ENCODE data around the gene DMXL1. TPM values are rescaled to one million over a fixed set of nuclear protein-coding genes. Genes with fewer than 3 reads are reported as not detected.
A peak's percentile ranks its signal among the peaks of the same experiment; 100 is the strongest.

Gene DMXL1
- total RNA-seq, 3 donors from 2014 or later (not counting 1 experiment from before 2014, with no cell fraction given) = 36.7 to 43.0 (median 39.9) TPM

DNA sequence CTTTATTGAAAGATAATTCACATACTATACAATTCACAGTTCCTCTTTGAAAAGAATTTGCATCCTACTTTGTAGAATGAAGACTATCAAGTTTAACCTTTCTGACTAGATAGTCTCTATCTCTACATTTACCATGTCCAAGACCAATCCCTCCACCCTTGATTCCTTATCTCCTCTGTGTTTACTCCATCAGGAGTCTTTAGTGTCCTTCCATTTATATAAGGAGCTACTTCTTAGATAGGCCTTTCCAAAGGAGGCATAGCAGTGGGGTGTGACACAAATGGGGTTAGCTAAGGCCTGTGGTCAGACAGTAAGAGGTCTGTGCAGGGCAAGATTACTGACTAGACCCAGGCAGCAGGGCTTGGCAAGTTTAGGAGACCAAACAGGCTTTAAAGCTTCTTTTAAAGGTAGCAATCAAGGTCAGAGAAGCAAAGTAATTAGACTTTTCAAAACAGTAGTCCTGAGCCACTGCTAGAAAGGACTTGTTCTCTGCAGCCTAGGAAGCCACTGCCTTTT lies 11.1 kb upstream of the DMXL1 start:
- no peaks in the 10 kb centered on the region for H3K9me3 Mint-ChIP-seq
- Histone ChIP-seq H3K4me3 (ENCODE audit: low read length) (no peak overlapping the region), H3K4me1 (ENCODE audit: control insufficient read depth, insufficient read depth, low read length) (no peaks in the 10 kb centered on the region), H3K27me3 (ENCODE audit: control insufficient read depth, insufficient read depth, low read length) (no peaks in the 10 kb centered on the region), H3K27ac (ENCODE audit: low read length) (no peak overlapping the region), H3K36me3 (ENCODE audit: control insufficient read depth, insufficient read depth, low read length) (no peaks in the 10 kb centered on the region), H3K9me3 (ENCODE audit: control insufficient read depth, insufficient read depth, low read length) (no peaks in the 10 kb centered on the region)
- H3K4me1 Mint-ChIP-seq = peaks cover 6 to 10% of the 10 kb centered on the region in 2 donors
- H3K36me3 Mint-ChIP-seq = no peaks in the 10 kb centered on the region
- H3K4me3 Mint-ChIP-seq = no peak overlapping the region
- TF ChIP-seq, protein P1, sequence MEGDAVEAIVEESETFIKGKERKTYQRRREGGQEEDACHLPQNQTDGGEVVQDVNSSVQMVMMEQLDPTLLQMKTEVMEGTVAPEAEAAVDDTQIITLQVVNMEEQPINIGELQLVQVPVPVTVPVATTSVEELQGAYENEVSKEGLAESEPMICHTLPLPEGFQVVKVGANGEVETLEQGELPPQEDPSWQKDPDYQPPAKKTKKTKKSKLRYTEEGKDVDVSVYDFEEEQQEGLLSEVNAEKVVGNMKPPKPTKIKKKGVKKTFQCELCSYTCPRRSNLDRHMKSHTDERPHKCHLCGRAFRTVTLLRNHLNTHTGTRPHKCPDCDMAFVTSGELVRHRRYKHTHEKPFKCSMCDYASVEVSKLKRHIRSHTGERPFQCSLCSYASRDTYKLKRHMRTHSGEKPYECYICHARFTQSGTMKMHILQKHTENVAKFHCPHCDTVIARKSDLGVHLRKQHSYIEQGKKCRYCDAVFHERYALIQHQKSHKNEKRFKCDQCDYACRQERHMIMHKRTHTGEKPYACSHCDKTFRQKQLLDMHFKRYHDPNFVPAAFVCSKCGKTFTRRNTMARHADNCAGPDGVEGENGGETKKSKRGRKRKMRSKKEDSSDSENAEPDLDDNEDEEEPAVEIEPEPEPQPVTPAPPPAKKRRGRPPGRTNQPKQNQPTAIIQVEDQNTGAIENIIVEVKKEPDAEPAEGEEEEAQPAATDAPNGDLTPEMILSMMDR (IDR thresholded peaks at IDR 0.05) = no peak
- no peaks in the 10 kb centered on the region for H3K27me3 Mint-ChIP-seq (ENCODE audit: low read depth in 2 of 2)
- intact Hi-C loops (cut with micrococcal nuclease) = no loop called here
- no peak overlapping the region for H3K27ac Mint-ChIP-seq
- DNase-seq (no peak), ATAC-seq (no peak)

DNA sequence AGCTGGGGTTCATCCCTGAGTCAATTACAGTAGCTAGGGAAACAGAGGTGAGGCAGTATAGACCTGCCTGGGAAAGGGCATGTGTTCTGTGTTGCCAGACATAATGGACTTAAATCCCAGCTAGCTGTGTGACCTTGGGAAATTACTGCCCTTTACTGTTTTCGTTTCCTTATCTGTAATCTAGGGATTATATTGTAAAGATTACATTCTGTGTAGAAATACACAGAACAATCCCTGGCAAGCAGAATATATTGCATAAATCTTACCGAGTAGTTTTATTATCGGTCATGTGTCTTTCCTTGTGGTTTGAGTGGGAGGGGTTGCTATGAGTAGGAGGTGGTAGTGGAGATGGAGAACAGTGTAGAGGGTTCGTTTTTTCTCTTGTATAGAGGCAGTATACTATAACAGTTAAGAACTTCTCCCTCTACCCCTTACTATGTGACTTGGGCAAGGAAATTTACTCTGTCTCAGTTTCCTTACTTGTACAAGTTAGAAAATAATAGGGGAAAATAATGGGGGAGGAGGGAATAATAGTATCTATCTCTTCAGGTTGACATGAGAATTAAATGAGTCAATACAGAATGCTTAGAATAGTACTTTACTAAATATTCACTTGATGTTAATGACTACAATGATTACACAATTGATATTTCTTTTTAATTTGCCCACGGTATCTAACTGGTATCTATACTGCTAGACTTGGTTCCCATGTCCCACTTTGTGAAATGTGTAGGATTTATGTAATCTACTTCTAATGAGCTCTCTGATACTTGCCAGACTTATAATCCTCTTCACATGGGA lies 7.1 kb upstream of the DMXL1 start:
- H3K27ac ChIP-seq (ENCODE audit: low read length) = no peak overlapping the region
- ATAC-seq (peak; percentile 53 to 67 (median 54)), DNase-seq (no peak)
- H3K9me3 ChIP-seq (ENCODE audit: control insufficient read depth, insufficient read depth, low read length) = no peaks in the 10 kb centered on the region
- no peak overlapping the region for H3K4me3 ChIP-seq (ENCODE audit: low read length)
- Mint-ChIP-seq H3K9me3 (no peaks in the 10 kb centered on the region), H3K4me1 (peaks cover 6 to 10% of the 10 kb centered on the region in 2 donors), H3K4me3 (no peak overlapping the region), H3K36me3 (no peaks in the 10 kb centered on the region), H3K27ac (no peak overlapping the region), H3K27me3 (ENCODE audit: low read depth in 2 of 2) (no peaks in the 10 kb centered on the region)
- intact Hi-C loops (cut with micrococcal nuclease) = no loop called here
- H3K27me3 ChIP-seq (ENCODE audit: control insufficient read depth, insufficient read depth, low read length) = no peaks in the 10 kb centered on the region
- 39% methylated on average over 3 of the region's 5 CpGs for WGBS (ENCODE audit: insufficient coverage)
- TF ChIP-seq, protein P1 (IDR thresholded peaks at IDR 0.05) = no peak
- H3K36me3 ChIP-seq (ENCODE audit: control insufficient read depth, insufficient read depth, low read length) = no peaks in the 10 kb centered on the region
- no peaks in the 10 kb centered on the region for H3K4me1 ChIP-seq (ENCODE audit: control insufficient read depth, insufficient read depth, low read length)

DNA sequence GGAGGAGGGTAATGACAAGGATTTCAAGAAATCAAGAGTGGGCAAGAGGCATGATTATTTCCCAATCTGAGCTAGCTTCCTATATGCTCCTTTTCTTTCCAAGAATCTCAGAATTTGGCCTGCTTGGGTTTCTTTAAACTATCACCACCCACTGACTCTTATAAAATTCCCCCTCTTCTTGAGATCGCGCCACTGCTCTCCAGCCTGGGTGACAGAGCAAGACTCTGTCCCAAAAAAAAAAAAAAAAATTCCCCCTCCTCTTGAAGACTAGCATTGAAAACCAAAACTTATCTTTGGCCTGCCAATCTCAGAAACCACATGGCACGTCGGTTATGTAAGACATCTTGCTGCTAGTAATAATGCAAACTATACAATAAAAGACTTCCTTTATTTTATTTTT lies 3.4 kb upstream of the DMXL1 start:
- Histone ChIP-seq H3K36me3 (ENCODE audit: control insufficient read depth, insufficient read depth, low read length) (no peaks in the 10 kb centered on the region), H3K27ac (ENCODE audit: low read length) (no peak overlapping the region), H3K9me3 (ENCODE audit: control insufficient read depth, insufficient read depth, low read length) (no peaks in the 10 kb centered on the region), H3K27me3 (ENCODE audit: control insufficient read depth, insufficient read depth, low read length) (no peaks in the 10 kb centered on the region), H3K4me1 (ENCODE audit: control insufficient read depth, insufficient read depth, low read length) (peaks cover 12% of the 10 kb centered on the region), H3K4me3 (ENCODE audit: low read length) (no peak overlapping the region)
- 89% methylated on average over 2 of the region's 4 CpGs for WGBS (ENCODE audit: insufficient coverage)
- TF ChIP-seq, protein P1 (IDR thresholded peaks at IDR 0.05) = no peak
- no peak for ATAC-seq
- peaks cover 22 to 23% of the 10 kb centered on the region in 2 donors for H3K4me1 Mint-ChIP-seq
- DNase-seq = no peak
- H3K4me3 Mint-ChIP-seq = no peak overlapping the region
- no peaks in the 10 kb centered on the region for H3K27me3 Mint-ChIP-seq (ENCODE audit: low read depth in 2 of 2)
- no peaks in the 10 kb centered on the region for H3K9me3 Mint-ChIP-seq
- no peaks in the 10 kb centered on the region for H3K36me3 Mint-ChIP-seq
- intact Hi-C loops (cut with micrococcal nuclease) = no loop called here
- H3K27ac Mint-ChIP-seq = no peak overlapping the region

DNA sequence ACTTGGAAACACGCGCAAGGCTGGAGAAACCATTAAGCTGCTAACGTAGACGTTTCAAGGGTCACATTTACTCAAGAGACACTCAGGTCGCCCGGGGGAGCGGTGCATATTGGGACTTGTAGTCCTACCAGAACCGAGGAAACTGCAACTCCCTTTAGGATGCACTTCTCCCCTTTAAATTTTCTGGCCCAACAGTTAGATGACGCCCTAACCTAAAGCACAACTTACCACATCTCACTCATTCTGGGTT lies 384 bp upstream of the DMXL1 start:
- peaks cover 19% of the 10 kb centered on the region for H3K4me1 ChIP-seq (ENCODE audit: control insufficient read depth, insufficient read depth, low read length)
- Mint-ChIP-seq H3K27ac (peak overlapping the region; percentile 98 to 100), H3K9me3 (no peaks in the 10 kb centered on the region), H3K4me1 (peaks cover 36 to 38% of the 10 kb centered on the region in 2 donors), H3K4me3 (peak overlapping the region; percentile 100), H3K27me3 (ENCODE audit: low read depth in 2 of 2) (no peaks in the 10 kb centered on the region), H3K36me3 (no peaks in the 10 kb centered on the region)
- H3K27me3 ChIP-seq (ENCODE audit: control insufficient read depth, insufficient read depth, low read length) = no peaks in the 10 kb centered on the region
- DNase-seq = no peak
- peak overlapping the region; percentile 79 for H3K4me3 ChIP-seq (ENCODE audit: low read length)
- intact Hi-C loops (cut with micrococcal nuclease) = loop anchor here (1.0 to 10.0 kb wide), 4 partner anchors 82 to 382 kb away; partner anchors contain the start of genes DTWD2 and HSD17B4
- H3K27ac ChIP-seq (ENCODE audit: low read length) = peak overlapping the region; percentile 93
- peak; percentile 65 to 81 (median 68) for ATAC-seq
- TF ChIP-seq, protein P1 (IDR thresholded peaks at IDR 0.05) = no peak
- no peaks in the 10 kb centered on the region for H3K9me3 ChIP-seq (ENCODE audit: control insufficient read depth, insufficient read depth, low read length)
- WGBS (ENCODE audit: insufficient coverage) = 0% methylated on average over 9 of the region's 9 CpGs
- no peaks in the 10 kb centered on the region for H3K36me3 ChIP-seq (ENCODE audit: control insufficient read depth, insufficient read depth, low read length)
